HepG2 (cell line): ENCODE measurements around the gene ZFP64.

Experiments
- DPF2 ChIP-seq: sonication (generic); formaldehyde crosslinking; IDR thresholded peaks from 2 replicates; pipeline ENCODE4 v1.4.0; 2020; ENCODE audit warnings: mild to moderate bottlenecking, low read depth, missing genetic modification reagents, borderline replicate concordance
- MAFG ChIP-seq: sonication (generic); formaldehyde crosslinking; IDR thresholded peaks from 2 replicates; pipeline ENCODE4 v1.5.1; 2020; ENCODE audit warnings: mild to moderate bottlenecking, missing genetic modification reagents
- NFE2L1 ChIP-seq: sonication (generic); formaldehyde crosslinking; IDR thresholded peaks from 2 replicates; pipeline ENCODE4 v1.4.0; 2020; ENCODE audit warnings: missing genetic modification reagents, mild to moderate bottlenecking, borderline replicate concordance
- POLR2A ChIP-seq, 2 experiments: IDR thresholded peaks; 2 replicates each; pipeline ENCODE4 v1.6.1; 2011; ENCODE audit warnings: low read depth in 2 of 2, low read length in 2 of 2, mild to moderate bottlenecking in 1 of 2, moderate library complexity in 1 of 2; ENCODE audit not compliant: insufficient read depth in 1 of 2
- RNF2 ChIP-seq: fragments of 450-650 bp; conservative IDR thresholded peaks from 2 replicates; pipeline ENCODE4 v1.6.1; 2016; ENCODE audit warnings: low read depth
- SMARCC2 ChIP-seq: fragments of 450-650 bp; IDR thresholded peaks from 2 replicates; pipeline ENCODE4 v1.6.1; 2017; ENCODE audit warnings: antibody characterized with exemption, mild to moderate bottlenecking
- ZNF136 ChIP-seq: sonication (generic); formaldehyde crosslinking; IDR thresholded peaks from 2 replicates; pipeline ENCODE4 v1.8.1; 2022; ENCODE audit warnings: low read depth, mild to moderate bottlenecking, moderate library complexity, missing genetic modification reagents
- ZNF143 ChIP-seq: sonication (generic); formaldehyde crosslinking; IDR thresholded peaks from 2 replicates; pipeline ENCODE4 v1.4.0; 2020; ENCODE audit warnings: missing genetic modification reagents
- ZNF747 ChIP-seq: sonication (generic); formaldehyde crosslinking; IDR thresholded peaks from 2 replicates; pipeline ENCODE4 v1.8.1; 2023; ENCODE audit warnings: missing genetic modification reagents, mild to moderate bottlenecking, borderline replicate concordance
- ZNF780A ChIP-seq: sonication (generic); formaldehyde crosslinking; IDR thresholded peaks from 2 replicates; pipeline ENCODE4 v1.8.0; 2022; ENCODE audit warnings: mild to moderate bottlenecking, missing genetic modification reagents, moderate library complexity
- TF ChIP-seq, protein P1 (sequence below): sonication (generic); formaldehyde crosslinking; IDR thresholded peaks from 2 replicates; pipeline ENCODE4 v1.5.1; 2020; ENCODE audit warnings: mild to moderate bottlenecking, missing genetic modification reagents, moderate library complexity
- TF ChIP-seq, protein P2 (sequence below): sonication (generic); formaldehyde crosslinking; IDR thresholded peaks from 2 replicates; pipeline ENCODE4 v1.4.0; 2020; ENCODE audit warnings: mild to moderate bottlenecking, low read depth, missing genetic modification reagents
- TF ChIP-seq, protein P3 (sequence below), 2 experiments: IDR thresholded peaks; 2 replicates each; pipeline ENCODE4 v1.6.1; 2011 to 2012; ENCODE audit warnings: low read length in 2 of 2, borderline replicate concordance in 1 of 2, low read depth in 1 of 2, mild to moderate bottlenecking in 1 of 2, moderate library complexity in 1 of 2
- TF ChIP-seq, protein P4 (sequence below): sonication (generic); formaldehyde crosslinking; IDR thresholded peaks from 2 replicates; pipeline ENCODE4 v1.8.1; 2023; ENCODE audit warnings: missing genetic modification reagents, inconsistent platforms, borderline replicate concordance

DNA sequence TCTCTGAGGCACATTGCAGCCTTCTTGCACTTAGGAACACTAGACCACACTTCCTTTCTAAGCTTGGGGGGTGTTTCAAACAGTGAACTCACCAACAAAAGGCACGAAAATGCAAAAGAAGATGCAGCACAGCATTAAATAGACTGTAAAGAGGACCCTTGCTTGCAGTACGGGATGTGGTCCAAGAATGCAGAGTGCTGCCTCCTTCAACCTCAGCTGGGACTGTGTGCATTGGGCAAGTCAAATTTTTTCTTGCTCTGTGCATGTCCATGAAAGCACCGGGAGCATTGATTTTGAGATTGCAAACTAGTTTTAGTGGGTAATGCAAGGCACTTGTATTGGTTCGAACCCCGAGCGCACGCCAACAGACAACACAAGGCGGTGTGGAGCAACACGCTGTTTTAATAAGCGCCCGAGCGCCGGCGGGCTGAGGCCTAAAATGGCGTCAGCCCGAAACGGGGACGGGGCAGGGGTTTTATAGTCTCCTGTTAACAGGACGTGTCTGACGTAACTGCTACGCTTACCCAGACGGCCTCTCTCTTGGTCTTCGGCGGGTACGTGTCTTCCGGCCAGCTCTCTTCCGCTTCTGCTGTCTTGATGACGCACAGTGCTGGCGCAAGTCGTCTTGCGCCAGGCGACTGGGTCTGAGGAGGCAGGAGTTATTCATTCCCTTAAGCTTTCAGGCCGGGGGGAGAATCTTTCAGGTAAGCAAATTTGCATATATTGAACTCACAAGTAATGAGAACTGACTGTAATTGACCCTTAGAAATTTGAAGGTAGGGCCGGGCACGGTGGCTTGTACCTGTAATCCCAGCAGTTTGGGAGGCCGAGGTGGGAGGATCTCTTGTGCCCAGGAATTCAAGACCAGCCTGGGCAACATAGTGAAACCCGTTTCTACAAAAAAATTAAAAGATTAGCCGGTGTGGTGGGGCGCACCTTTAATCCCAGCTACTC lies 18.7 kb upstream of the ZFP64 start:
- TF ChIP-seq, protein P1, sequence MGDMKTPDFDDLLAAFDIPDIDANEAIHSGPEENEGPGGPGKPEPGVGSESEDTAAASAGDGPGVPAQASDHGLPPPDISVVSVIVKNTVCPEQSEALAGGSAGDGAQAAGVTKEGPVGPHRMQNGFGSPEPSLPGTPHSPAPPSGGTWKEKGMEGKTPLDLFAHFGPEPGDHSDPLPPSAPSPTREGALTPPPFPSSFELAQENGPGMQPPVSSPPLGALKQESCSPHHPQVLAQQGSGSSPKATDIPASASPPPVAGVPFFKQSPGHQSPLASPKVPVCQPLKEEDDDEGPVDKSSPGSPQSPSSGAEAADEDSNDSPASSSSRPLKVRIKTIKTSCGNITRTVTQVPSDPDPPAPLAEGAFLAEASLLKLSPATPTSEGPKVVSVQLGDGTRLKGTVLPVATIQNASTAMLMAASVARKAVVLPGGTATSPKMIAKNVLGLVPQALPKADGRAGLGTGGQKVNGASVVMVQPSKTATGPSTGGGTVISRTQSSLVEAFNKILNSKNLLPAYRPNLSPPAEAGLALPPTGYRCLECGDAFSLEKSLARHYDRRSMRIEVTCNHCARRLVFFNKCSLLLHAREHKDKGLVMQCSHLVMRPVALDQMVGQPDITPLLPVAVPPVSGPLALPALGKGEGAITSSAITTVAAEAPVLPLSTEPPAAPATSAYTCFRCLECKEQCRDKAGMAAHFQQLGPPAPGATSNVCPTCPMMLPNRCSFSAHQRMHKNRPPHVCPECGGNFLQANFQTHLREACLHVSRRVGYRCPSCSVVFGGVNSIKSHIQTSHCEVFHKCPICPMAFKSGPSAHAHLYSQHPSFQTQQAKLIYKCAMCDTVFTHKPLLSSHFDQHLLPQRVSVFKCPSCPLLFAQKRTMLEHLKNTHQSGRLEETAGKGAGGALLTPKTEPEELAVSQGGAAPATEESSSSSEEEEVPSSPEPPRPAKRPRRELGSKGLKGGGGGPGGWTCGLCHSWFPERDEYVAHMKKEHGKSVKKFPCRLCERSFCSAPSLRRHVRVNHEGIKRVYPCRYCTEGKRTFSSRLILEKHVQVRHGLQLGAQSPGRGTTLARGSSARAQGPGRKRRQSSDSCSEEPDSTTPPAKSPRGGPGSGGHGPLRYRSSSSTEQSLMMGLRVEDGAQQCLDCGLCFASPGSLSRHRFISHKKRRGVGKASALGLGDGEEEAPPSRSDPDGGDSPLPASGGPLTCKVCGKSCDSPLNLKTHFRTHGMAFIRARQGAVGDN (CRISPR knock-in tag), result no peak
- TF ChIP-seq, protein P2, sequence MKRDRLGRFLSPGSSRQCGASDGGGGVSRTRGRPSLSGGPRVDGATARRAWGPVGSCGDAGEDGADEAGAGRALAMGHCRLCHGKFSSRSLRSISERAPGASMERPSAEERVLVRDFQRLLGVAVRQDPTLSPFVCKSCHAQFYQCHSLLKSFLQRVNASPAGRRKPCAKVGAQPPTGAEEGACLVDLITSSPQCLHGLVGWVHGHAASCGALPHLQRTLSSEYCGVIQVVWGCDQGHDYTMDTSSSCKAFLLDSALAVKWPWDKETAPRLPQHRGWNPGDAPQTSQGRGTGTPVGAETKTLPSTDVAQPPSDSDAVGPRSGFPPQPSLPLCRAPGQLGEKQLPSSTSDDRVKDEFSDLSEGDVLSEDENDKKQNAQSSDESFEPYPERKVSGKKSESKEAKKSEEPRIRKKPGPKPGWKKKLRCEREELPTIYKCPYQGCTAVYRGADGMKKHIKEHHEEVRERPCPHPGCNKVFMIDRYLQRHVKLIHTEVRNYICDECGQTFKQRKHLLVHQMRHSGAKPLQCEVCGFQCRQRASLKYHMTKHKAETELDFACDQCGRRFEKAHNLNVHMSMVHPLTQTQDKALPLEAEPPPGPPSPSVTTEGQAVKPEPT (CRISPR knock-in tag), result no peak
- TF ChIP-seq NFE2L1 (CRISPR knock-in tag), result no peak
- TF ChIP-seq, protein P3, sequence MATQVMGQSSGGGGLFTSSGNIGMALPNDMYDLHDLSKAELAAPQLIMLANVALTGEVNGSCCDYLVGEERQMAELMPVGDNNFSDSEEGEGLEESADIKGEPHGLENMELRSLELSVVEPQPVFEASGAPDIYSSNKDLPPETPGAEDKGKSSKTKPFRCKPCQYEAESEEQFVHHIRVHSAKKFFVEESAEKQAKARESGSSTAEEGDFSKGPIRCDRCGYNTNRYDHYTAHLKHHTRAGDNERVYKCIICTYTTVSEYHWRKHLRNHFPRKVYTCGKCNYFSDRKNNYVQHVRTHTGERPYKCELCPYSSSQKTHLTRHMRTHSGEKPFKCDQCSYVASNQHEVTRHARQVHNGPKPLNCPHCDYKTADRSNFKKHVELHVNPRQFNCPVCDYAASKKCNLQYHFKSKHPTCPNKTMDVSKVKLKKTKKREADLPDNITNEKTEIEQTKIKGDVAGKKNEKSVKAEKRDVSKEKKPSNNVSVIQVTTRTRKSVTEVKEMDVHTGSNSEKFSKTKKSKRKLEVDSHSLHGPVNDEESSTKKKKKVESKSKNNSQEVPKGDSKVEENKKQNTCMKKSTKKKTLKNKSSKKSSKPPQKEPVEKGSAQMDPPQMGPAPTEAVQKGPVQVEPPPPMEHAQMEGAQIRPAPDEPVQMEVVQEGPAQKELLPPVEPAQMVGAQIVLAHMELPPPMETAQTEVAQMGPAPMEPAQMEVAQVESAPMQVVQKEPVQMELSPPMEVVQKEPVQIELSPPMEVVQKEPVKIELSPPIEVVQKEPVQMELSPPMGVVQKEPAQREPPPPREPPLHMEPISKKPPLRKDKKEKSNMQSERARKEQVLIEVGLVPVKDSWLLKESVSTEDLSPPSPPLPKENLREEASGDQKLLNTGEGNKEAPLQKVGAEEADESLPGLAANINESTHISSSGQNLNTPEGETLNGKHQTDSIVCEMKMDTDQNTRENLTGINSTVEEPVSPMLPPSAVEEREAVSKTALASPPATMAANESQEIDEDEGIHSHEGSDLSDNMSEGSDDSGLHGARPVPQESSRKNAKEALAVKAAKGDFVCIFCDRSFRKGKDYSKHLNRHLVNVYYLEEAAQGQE (IDR thresholded peaks at IDR 0.05; ENCODE audit: borderline replicate concordance in 1 of 2, low read depth in 1 of 2, low read length in 2 of 2), result no peak
- no peak for TF ChIP-seq ZNF143 (CRISPR knock-in tag)
- TF ChIP-seq, protein P4, sequence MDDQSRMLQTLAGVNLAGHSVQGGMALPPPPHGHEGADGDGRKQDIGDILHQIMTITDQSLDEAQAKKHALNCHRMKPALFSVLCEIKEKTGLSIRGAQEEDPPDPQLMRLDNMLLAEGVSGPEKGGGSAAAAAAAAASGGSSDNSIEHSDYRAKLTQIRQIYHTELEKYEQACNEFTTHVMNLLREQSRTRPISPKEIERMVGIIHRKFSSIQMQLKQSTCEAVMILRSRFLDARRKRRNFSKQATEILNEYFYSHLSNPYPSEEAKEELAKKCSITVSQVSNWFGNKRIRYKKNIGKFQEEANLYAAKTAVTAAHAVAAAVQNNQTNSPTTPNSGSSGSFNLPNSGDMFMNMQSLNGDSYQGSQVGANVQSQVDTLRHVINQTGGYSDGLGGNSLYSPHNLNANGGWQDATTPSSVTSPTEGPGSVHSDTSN (CRISPR knock-in tag), result no peak
- no peak for TF ChIP-seq DPF2 (CRISPR knock-in tag)
- no peak for TF ChIP-seq ZNF747
- no peak for TF ChIP-seq RNF2
- no peak for TF ChIP-seq ZNF780A (CRISPR knock-in tag)
- TF ChIP-seq ZNF136 (CRISPR knock-in tag), result no peak
- no peak for TF ChIP-seq SMARCC2
- no peak for TF ChIP-seq MAFG (CRISPR knock-in tag)
- no peak for TF ChIP-seq POLR2A (IDR thresholded peaks at IDR 0.05; ENCODE audit: insufficient read depth in 1 of 2, low read depth in 2 of 2, low read length in 2 of 2)
